GM21717 (cell line): ENCODE results near the gene PDAP1.
"Not testable (repeated sequence)": the region's sequence is repeated elsewhere in the genome, so short reads cannot be mapped to it uniquely, and the experiment has no call there.

Source experiments
- ATAC-seq: cut with Tn5 transposase; IDR thresholded peaks from one replicate; pipeline ENCODE4 v1.9.1; 2021; ENCODE audit warnings: mild to moderate bottlenecking, moderate library complexity; ENCODE audit not compliant: unreplicated experiment

PDAP1 gene

GRCh38 chr7:99428972-99429566, 20.7 kb upstream of the PDAP1 start:
- no peak for ATAC-seq

DNA sequence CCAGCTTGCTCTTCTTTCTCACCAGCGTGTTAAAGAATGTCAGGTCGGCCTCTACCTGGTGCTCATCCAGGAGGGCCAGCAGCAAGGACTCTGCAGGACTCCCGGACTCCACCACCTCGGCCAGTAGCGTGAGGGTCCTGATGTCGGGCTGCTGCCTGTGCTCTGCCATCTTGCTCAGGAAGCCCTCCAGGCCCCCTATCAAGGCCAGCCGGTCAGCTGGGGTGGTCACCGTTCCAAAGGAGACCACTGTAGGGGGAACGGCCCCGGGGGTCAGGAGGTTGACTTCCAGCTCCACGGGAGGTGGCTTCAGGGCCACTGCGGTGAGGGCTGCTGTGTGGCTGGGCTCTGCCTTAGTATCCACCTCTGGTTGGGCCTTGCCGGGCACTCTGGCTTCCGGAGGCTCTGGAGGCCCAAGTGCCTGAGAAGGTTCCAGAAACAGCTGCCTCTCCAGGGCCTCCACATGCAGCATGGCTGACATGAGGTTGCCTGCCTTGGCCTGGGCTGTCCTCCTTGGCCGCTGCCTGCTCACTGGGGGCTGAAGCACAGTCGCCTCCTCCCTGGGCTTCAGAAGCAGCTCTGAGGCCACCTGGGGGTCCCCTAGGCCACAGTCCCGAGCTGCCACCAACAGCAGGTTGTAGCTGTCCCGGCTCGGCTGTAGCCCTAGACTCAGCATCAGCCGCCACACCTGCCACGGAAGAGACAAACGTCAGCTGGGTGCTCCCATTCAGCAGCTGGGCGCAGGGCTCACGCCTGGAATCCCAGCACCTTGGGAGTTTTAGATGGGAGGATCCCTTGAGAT, 16.7 kb upstream of the PDAP1 start:
- ATAC-seq: no peak

DNA sequence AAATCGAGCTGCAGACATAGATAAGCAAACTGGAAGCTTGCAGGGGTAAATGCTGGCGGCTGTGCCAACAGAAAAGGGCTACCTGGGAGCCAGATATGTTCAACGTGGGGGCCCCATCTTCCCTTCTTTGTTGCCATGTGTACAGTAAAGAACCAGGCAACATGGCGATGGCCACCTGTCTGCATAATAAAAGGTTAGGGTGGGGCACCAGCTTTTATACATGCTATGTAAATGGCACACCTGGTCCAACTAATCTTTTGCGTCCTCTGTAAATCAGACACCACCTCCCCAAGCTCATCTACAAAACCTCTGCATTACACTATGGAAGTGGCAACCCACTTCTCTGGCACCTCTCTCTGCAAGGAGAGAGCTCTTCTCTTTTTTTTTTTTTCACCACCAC, 14.2 kb upstream of the PDAP1 start:
- no peak for ATAC-seq

DNA sequence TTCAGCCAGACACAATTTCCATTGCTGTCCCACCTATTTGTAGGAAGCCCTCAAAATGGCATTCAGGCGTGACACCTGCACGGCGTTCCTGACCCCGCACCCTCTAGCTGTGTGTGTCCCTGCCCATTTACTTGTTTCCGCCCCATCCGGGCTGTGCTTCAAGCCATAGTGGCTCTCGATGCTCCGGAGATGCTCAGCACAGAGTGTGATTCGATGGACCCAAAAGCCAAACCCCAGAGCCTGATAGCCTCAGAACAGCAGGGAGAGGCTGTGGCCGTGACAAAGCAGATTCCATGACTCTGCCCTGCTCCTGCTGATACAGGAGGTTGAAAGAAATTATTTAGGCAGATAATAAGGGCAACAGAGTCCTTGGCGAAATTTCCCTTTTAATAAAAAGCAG, 13.8 kb upstream of the PDAP1 start:
- ATAC-seq: no peak

GRCh38 chr7:99420986-99421385, 12.6 kb upstream of the PDAP1 start:
- no peak for ATAC-seq

GRCh38 chr7:99420213-99420612, 11.8 kb upstream of the PDAP1 start:
- no peak for ATAC-seq

- no peak for ATAC-seq
These were observed 11.1 kb upstream of the PDAP1 start for GRCh38 chr7:99419323-99420021.

DNA sequence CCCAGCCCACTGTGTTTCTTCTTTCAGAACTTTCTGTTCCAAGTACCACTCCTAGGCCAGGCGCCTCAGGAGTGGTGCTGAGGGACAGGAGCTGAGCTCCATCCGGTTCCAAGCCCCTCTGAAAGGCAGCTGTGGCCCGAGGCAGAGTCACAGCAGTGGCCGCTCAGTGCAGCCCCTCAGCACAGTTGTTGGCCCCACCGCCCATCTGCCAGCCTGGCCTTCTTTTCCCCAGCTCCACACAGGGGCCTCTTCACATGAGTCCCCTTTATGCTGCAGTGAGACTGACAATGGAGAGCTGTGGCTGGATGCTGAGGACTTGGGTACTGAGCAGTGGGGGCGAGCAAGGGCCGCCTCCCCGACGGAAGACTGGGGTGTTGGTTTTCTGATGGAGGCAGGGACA, 9.9 kb upstream of the PDAP1 start:
- no peak for ATAC-seq

- not testable (repeated sequence) for ATAC-seq
These were observed 7.2 kb upstream of the PDAP1 start for GRCh38 chr7:99415513-99416127.

DNA sequence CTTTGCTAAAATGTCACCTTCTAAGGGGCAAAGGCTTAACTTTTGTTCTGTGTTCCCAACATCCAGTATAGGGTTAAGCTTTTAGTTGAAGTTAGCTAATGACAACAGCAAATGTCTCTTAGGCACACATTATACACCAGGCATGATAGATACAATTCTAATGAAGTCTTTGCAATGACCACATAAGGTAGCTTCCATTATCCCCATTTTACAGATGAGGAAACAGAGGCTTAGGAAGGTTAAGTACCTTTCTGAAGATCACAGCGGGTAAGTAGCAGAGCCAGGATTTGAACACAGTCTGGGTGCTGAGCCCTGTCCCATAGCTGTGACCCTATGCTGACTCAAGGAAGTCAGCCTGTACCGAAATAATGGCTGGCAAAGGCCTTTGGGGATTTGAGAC, 2.2 kb upstream of the PDAP1 start:
- no peak for ATAC-seq

GRCh38 chr7:99409806-99410205, 1.4 kb upstream of the PDAP1 start:
- ATAC-seq: no peak

DNA sequence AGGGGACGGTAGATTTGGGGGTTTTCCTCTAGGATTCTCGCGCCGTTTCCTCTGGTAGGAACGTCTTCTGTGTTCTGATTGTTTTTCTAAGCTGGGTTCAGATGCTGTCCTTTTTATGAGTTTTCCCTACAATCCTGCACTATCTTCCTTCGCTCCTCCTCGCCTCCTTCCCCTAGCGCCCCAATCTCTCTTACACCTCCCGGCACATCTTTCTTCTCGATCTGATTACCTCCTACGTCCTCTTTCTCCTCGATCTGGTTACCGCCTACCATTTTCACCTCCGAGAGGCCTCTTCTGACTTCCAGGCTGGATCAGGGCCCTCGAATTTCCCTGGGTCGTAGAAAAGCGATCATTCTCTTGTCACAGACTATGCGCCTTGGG, 785 bp upstream of the PDAP1 start:
- peak; percentile 3 for ATAC-seq

DNA sequence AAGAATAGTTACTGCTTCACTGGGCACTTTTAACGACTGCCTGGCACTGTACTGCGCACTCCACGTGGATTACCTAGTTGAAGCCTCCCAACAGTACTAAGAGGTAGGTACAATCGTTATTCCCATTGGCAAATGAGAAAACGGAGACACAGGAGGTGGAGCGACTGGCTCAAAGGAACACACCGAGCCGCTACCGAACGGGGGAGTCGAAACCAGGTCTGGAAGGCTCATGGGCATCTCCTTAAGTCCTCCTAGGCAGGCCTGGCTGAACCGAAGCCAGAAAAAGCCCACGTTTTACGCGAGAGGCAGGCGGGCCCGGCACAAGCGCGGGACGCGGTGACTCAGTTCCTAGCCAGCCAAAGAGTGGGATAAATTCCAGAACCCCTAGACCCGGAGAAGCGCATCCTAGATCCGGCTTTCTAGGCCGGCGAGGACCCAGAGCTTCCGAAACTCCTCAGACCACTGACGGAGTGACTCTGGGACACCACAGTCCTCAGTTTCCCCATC, 472 bp downstream of the PDAP1 start:
- no peak for ATAC-seq

DNA sequence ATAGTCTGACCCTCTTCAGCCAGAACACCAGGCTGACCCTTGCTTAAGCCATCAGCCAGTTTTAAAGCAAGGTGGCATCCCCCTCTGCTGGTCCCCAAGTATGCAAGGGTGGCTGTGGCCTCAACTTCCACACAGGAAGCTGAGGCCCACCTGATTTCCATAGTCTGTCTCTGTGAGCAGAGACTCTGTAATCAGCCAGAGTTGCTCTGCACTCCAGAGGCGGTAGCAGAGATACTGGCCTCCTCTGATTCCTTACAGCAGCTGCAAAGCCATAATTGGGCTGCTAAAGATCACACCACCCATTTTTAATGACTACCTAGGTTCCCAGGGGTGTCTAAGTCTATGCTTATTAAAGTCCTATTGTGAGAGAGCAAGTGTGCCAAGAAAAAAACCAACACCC, 1.8 kb downstream of the PDAP1 start:
- no peak for ATAC-seq

DNA sequence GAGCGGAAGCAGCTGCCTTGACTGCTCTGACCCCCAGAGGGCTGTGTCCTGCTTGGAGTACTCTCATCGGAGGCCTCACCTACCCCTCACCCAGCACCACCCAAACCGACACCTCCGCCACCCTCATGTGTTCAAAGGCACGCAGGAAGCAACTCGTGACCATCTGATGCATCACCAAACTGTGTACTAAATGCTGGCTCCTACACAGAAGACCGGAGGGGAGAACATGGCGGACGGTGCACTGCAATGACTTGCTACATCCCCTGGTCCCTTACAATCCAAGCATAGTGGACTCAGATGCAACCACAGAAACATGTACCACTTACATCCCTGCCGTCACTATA, 3.4 kb downstream of the PDAP1 start:
- ATAC-seq: no peak

DNA sequence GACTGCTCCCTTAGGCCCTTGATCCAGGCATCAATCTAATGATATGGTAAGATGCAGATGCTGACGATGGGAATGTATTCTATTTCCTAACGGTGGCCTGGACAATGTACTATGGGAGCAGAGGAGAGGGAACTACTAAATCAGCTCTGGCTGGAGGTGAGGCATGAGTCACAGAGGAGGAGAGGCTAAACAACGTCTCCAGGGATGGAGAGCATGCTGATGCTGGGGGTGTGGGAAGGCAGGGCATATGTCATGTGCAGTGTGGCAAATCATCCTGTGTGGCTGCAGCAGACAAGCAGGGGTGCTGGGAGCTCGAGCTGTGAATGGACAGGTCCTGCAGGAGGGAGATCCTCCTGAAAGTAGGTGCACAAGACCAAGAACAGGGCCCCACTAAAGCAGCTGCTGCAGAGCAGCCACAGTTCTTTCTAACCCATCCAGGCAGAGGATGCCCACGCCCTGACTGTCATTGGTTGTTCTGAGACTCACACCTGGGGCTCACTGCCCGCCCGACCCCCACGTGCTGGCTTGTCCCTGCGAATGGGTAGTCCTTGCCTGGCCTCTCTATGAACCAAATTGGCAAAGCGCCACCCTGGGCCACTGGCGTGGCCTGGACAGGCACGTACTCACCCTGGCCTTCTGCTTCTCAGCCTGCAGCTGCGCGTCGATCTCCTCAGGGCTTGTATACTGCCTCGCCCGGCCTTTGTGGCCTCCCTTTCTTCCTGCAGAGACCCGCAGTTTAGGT, 4.0 kb downstream of the PDAP1 start:
- no peak for ATAC-seq

GRCh38 chr7:99403764-99404163, 4.6 kb downstream of the PDAP1 start:
- no peak for ATAC-seq

GRCh38 chr7:99402854-99403253, 5.5 kb downstream of the PDAP1 start:
- no peak for ATAC-seq

DNA sequence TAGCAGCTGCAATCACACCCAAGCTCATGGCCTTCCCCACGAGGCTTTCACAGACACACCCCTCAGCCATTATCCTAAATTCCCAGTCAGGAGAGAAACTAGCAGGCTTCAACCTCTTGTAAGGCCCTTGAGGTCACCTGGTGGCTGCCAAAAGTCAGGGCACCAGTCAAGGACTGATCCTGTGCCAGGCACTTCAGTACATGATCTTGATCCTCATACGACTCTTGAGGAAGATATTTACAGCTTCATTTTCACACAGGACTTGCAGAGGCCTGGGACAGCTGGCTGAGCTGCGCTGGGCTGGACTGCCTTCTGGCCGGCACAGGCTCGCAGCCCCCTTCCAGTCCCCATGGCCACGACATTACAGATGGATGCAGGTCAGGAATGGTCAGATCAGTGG, 8.8 kb downstream of the PDAP1 start:
- no peak for ATAC-seq

- no peak for ATAC-seq
These were observed 9.4 kb downstream of the PDAP1 start for GRCh38 chr7:99398891-99399445.
